Right atrium auricular region (tissue), 2 donors: ENCODE results near the gene PTPN20. TPM values are rescaled to one million over a fixed set of nuclear protein-coding genes. Genes with fewer than 3 reads are reported as not detected.

ENCODE experiments used
- DNase-seq: peaks from one replicate; pipeline ENCODE4 v3.0.0-alpha.2; 2019; ENCODE audit warnings: low spot score
- H3K27ac ChIP-seq, 2 donors: fragments of 200-600 bp; sonication (generic); 1 replicate in 1 of 2; 2 replicates in 1 of 2; pipeline ENCODE4 v1.5.1; 2016 to 2019
- H3K27me3 ChIP-seq, 2 donors: fragments of 200-600 bp; sonication (generic); one replicate each; pipeline versions ENCODE4 v1.5.1 to v1.6.0; 2017 to 2019
- H3K36me3 ChIP-seq: fragments of 200-600 bp; sonication (generic); one replicate; pipeline ENCODE4 v1.5.1; 2016
- H3K4me1 ChIP-seq, 2 donors: fragments of 200-600 bp; sonication (generic); one replicate each; pipeline versions ENCODE4 v1.5.1 to v1.6.0; 2017 to 2019
- H3K4me3 ChIP-seq, 2 donors: fragments of 200-600 bp; sonication (generic); 1 replicate in 1 of 2; 2 replicates in 1 of 2; pipeline ENCODE4 v1.5.1; 2017 to 2019; ENCODE audit warnings: mild to moderate bottlenecking in 1 of 2, moderate library complexity in 1 of 2
- H3K9me3 ChIP-seq, 2 donors: fragments of 200-600 bp; sonication (generic); one replicate each; pipeline ENCODE4 v1.5.1; 2019
- CTCF ChIP-seq, 2 donors: fragments of 200-600 bp; sonication (generic); IDR thresholded peaks; one replicate each; pipeline ENCODE4 v1.5.1; 2019; ENCODE audit warnings: antibody characterized with exemption in 2 of 2
- total RNA-seq, 2 donors: library from RNA; depleted of rRNA; stranded (reverse); fragments of >200 nt; gene quantifications; one replicate each; pipeline ENCODE4 v1.1.0, GENCODE V29; 2016

Gene PTPN20
- total RNA-seq, 2 donors from 2014 or later = 7.5 to 16.2 TPM

- peaks cover 0 to 27% of the 10 kb centered on the region in 2 donors for H3K4me1 ChIP-seq
- no peaks in the 10 kb centered on the region for H3K27me3 ChIP-seq
- DNase-seq = no peak
- H3K9me3 ChIP-seq = no peaks in the 10 kb centered on the region
- H3K27ac ChIP-seq = no peak overlapping the region
- H3K4me3 ChIP-seq = no peak overlapping the region
- H3K36me3 ChIP-seq = no peaks in the 10 kb centered on the region
- TF ChIP-seq CTCF (IDR thresholded peaks at IDR 0.05) = no peak
Measured at GRCh38 chr10:47045331-47045861, 134.2 kb downstream of the PTPN20 start.

DNA sequence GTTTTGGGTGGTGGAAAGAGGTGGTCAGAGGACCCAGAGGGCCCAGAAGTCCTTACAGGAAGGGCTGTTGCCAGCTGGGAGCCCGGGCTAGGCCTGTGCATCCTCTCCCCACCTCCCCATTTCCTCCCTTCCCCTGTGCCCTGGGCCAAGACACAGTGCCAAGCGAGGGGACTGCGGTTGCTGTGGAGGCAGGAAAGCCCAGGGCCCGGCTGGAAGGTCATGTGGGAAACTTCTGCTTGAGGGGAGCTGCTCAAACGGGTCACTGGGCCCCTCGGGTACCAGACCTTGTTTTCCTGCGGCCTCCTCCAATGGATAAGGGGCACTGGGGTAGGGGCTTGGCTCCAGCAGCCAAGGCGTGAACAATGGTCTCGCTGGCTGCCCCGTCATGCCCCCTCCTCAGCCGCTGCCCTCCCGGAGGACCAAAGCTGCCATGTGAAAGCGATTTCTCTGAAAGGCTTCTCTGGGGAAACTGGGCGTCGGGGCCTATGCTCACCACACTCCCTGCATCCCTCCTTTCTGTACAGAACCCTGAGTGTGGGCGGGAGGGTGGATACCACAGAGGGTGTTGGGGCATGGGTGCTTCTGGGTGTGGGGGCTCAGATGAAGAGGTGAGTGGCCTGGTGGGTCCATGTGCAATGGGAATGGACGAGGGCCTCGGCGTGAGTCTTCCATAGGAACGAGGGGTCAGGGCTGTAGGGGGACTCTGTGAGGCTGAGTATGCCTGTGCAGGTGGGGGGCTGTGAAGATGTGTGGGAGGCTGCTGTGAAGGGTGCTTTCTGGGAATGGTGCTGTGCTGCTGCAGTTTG is 135.3 kb downstream of the PTPN20 start:
- Histone ChIP-seq H3K4me3 (no peak overlapping the region), H3K36me3 (no peaks in the 10 kb centered on the region), H3K27me3 (no peaks in the 10 kb centered on the region), H3K9me3 (no peaks in the 10 kb centered on the region), H3K27ac (no peak overlapping the region), H3K4me1 (peaks cover 0 to 27% of the 10 kb centered on the region in 2 donors)
- no peak for DNase-seq
- TF ChIP-seq CTCF (IDR thresholded peaks at IDR 0.05) = no peak

DNA sequence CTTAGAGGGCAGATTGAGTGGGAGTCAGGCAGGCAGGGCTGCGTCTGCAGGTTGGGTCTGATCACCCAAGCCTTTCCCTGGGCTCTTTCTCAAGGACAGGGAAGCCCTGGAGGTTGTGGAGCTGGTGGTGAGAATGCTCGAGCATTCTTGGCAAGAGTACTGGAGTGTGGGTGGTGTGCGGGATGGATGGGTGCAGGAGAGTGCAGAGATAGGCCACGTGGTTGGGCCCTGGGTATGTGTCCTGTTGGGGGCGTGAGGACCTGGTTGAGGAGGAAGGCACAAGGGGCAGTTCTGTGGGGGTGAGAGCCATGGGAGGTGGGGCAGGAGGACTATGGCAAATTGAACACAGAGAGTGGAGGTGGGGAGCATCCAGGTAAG is 135.9 kb downstream of the PTPN20 start:
- no peak for DNase-seq
- Histone ChIP-seq H3K36me3 (no peaks in the 10 kb centered on the region), H3K4me3 (no peak overlapping the region), H3K4me1 (peaks cover 0 to 27% of the 10 kb centered on the region in 2 donors), H3K27me3 (no peaks in the 10 kb centered on the region), H3K27ac (no peak overlapping the region), H3K9me3 (no peaks in the 10 kb centered on the region)
- no peak for TF ChIP-seq CTCF (IDR thresholded peaks at IDR 0.05)

GRCh38 chr10:47047577-47048525 is 136.6 kb downstream of the PTPN20 start:
- Histone ChIP-seq H3K36me3 (no peaks in the 10 kb centered on the region), H3K27ac (no peak overlapping the region), H3K4me3 (no peak overlapping the region), H3K9me3 (no peaks in the 10 kb centered on the region), H3K4me1 (peaks cover 0 to 27% of the 10 kb centered on the region in 2 donors), H3K27me3 (no peaks in the 10 kb centered on the region)
- TF ChIP-seq CTCF (IDR thresholded peaks at IDR 0.05) = peak; percentile 86 to 93
- peak; percentile 84 for DNase-seq

- DNase-seq = no peak
- Histone ChIP-seq H3K4me3 (no peak overlapping the region), H3K27me3 (no peaks in the 10 kb centered on the region), H3K9me3 (no peaks in the 10 kb centered on the region), H3K27ac (no peak overlapping the region), H3K36me3 (no peaks in the 10 kb centered on the region), H3K4me1 (peaks cover 0 to 27% of the 10 kb centered on the region in 2 donors)
- TF ChIP-seq CTCF (IDR thresholded peaks at IDR 0.05) = no peak
Measured at GRCh38 chr10:47048526-47048905, 137.3 kb downstream of the PTPN20 start.
